ENCODE measurements around the gene LCN10.

DNA sequence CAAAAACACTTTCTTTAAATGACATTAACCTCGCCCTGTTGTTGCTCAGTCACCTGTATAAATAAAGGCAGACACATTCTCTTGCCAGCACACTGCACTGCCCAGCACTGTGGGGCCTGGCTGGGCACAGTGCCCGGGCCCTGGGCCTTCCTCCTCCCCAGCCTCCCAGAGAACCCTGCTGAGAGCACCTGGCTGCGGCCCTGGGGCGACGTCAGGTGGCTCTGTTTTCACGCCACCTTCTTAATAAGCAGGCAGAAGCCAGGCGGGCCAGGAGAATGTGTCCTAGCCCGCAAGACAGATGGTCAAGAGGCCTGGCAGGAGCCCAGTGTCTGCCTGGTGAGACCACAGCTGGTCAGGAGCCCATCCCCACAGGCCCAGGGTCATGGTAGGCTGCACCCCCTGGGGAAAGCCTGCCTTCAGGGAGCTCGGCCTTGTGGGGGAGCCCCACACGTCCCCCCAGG, 47.3 kb downstream of the LCN10 start:
- TF ChIP-seq POLR2AphosphoS5 (IDR thresholded peaks at IDR 0.05) = no peak
- TF ChIP-seq, protein P1, sequence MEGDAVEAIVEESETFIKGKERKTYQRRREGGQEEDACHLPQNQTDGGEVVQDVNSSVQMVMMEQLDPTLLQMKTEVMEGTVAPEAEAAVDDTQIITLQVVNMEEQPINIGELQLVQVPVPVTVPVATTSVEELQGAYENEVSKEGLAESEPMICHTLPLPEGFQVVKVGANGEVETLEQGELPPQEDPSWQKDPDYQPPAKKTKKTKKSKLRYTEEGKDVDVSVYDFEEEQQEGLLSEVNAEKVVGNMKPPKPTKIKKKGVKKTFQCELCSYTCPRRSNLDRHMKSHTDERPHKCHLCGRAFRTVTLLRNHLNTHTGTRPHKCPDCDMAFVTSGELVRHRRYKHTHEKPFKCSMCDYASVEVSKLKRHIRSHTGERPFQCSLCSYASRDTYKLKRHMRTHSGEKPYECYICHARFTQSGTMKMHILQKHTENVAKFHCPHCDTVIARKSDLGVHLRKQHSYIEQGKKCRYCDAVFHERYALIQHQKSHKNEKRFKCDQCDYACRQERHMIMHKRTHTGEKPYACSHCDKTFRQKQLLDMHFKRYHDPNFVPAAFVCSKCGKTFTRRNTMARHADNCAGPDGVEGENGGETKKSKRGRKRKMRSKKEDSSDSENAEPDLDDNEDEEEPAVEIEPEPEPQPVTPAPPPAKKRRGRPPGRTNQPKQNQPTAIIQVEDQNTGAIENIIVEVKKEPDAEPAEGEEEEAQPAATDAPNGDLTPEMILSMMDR (IDR thresholded peaks at IDR 0.05) = no peak
- no peak for TF ChIP-seq EP300 (IDR thresholded peaks at IDR 0.05)
- TF ChIP-seq POLR2A (IDR thresholded peaks at IDR 0.05) = no peak
